Neural progenitor cell (in vitro differentiated cells): ENCODE data around the gene KLK1.

Experiments used
- CTCF ChIP-seq: fragments of 200-600 bp; sonication (generic); IDR thresholded peaks from 2 replicates; pipeline ENCODE4 v1.5.1; 2017; ENCODE audit warnings: antibody characterized with exemption, mild to moderate bottlenecking
- EZH2 ChIP-seq: fragments of 200-600 bp; sonication (generic); IDR thresholded peaks from 2 replicates; pipeline ENCODE4 v1.6.1; 2017; ENCODE audit warnings: antibody characterized with exemption, mild to moderate bottlenecking, moderate library complexity
- EZH2phosphoT487 ChIP-seq: fragments of 200-600 bp; sonication (generic); IDR thresholded peaks from 2 replicates; pipeline ENCODE4 v1.6.1; 2017; ENCODE audit warnings: antibody characterized with exemption

GRCh38 chr19:50835785-50836542 is 12.4 kb upstream of the KLK1 start:
- peak; percentile 52 for TF ChIP-seq EZH2phosphoT487
- TF ChIP-seq CTCF: peak; percentile 10
- no peak for TF ChIP-seq EZH2
